ENCODE measurements around the gene DPY19L1.
"Not testable (repeated sequence)": the region's sequence is repeated elsewhere in the genome, so short reads cannot be mapped to it uniquely, and the experiment has no call there.

DPY19L1 gene

GRCh38 chr7:34985155-34985554 is 52.1 kb downstream of the DPY19L1 start:
- DNase-seq = not testable (repeated sequence)

- DNase-seq = not testable (repeated sequence)
Observed at GRCh38 chr7:34984140-34984539, 53.1 kb downstream of the DPY19L1 start.

- DNase-seq = no peak
Observed at GRCh38 chr7:34982371-34983019, 54.8 kb downstream of the DPY19L1 start.

GRCh38 chr7:34979124-34979523 is 58.2 kb downstream of the DPY19L1 start:
- DNase-seq = not testable (repeated sequence)

- DNase-seq = no peak
Observed at GRCh38 chr7:34973400-34973760, 63.9 kb downstream of the DPY19L1 start.

- DNase-seq = not testable (repeated sequence)
Observed at GRCh38 chr7:34972739-34973399, 64.4 kb downstream of the DPY19L1 start.

GRCh38 chr7:34967818-34968217 is 69.5 kb downstream of the DPY19L1 start:
- not testable (repeated sequence) for DNase-seq

GRCh38 chr7:34966504-34966903 is 70.8 kb downstream of the DPY19L1 start:
- not testable (repeated sequence) for DNase-seq

- DNase-seq = no peak
Observed at GRCh38 chr7:34958021-34958420, 79.3 kb downstream of the DPY19L1 start.

- no peak for DNase-seq
Observed at GRCh38 chr7:34952822-34953221, 84.5 kb downstream of the DPY19L1 start.

- no peak for DNase-seq
Observed at GRCh38 chr7:34949361-34949760, 87.9 kb downstream of the DPY19L1 start.

- DNase-seq = not testable (repeated sequence)
Observed at GRCh38 chr7:34947427-34947826, 89.9 kb downstream of the DPY19L1 start.

- no peak for DNase-seq
Observed at GRCh38 chr7:34946486-34946885, 90.8 kb downstream of the DPY19L1 start.

GRCh38 chr7:34945894-34946477 is 91.3 kb downstream of the DPY19L1 start:
- not testable (repeated sequence) for DNase-seq

GRCh38 chr7:34939175-34939574 is 98.1 kb downstream of the DPY19L1 start:
- no peak for DNase-seq

- DNase-seq = not testable (repeated sequence)
Observed at GRCh38 chr7:34935735-34936165, 101.5 kb downstream of the DPY19L1 start.

- no peak for DNase-seq
Observed at GRCh38 chr7:34931739-34932138, 105.5 kb downstream of the DPY19L1 start.

- DNase-seq = not testable (repeated sequence)
Observed at GRCh38 chr7:34929783-34930182, 107.5 kb downstream of the DPY19L1 start.

- DNase-seq = no peak
Observed at GRCh38 chr7:34928560-34928959, 108.7 kb downstream of the DPY19L1 start.

GRCh38 chr7:34928052-34928451 is 109.2 kb downstream of the DPY19L1 start:
- peak; percentile 22 for DNase-seq

- not testable (repeated sequence) for DNase-seq
Observed at GRCh38 chr7:34920470-34920869, 116.8 kb downstream of the DPY19L1 start.

GRCh38 chr7:34919038-34919437 is 118.2 kb downstream of the DPY19L1 start:
- not testable (repeated sequence) for DNase-seq

- not testable (repeated sequence) for DNase-seq
Observed at GRCh38 chr7:34918198-34918861, 119.0 kb downstream of the DPY19L1 start.

- DNase-seq = not testable (repeated sequence)
Observed at GRCh38 chr7:34917515-34917914, 119.8 kb downstream of the DPY19L1 start.

Data from COR-L47 (cell line).